ENCODE results near the gene GTF2F1.

GRCh38 chr19:6373096-6373812 lies 19.7 kb downstream of the GTF2F1 start:
- TF ChIP-seq, protein P1, sequence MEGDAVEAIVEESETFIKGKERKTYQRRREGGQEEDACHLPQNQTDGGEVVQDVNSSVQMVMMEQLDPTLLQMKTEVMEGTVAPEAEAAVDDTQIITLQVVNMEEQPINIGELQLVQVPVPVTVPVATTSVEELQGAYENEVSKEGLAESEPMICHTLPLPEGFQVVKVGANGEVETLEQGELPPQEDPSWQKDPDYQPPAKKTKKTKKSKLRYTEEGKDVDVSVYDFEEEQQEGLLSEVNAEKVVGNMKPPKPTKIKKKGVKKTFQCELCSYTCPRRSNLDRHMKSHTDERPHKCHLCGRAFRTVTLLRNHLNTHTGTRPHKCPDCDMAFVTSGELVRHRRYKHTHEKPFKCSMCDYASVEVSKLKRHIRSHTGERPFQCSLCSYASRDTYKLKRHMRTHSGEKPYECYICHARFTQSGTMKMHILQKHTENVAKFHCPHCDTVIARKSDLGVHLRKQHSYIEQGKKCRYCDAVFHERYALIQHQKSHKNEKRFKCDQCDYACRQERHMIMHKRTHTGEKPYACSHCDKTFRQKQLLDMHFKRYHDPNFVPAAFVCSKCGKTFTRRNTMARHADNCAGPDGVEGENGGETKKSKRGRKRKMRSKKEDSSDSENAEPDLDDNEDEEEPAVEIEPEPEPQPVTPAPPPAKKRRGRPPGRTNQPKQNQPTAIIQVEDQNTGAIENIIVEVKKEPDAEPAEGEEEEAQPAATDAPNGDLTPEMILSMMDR (IDR thresholded peaks at IDR 0.05): no peak
- no peak for TF ChIP-seq POLR2AphosphoS5 (IDR thresholded peaks at IDR 0.05; ENCODE audit: insufficient read depth in 1 of 2, low read depth in 1 of 2)
